H1 (cell line): ENCODE data around the gene TRMT10B. TPM values are rescaled to one million over a fixed set of nuclear protein-coding genes. Genes with fewer than 3 reads are reported as not detected.

ENCODE experiments used
- KDM4A ChIP-seq: IDR thresholded peaks from one replicate; pipeline ENCODE4 v1.7.1; 2012; ENCODE audit warnings: low read depth, mild to moderate bottlenecking, moderate library complexity, low read length, inconsistent platforms; ENCODE audit not compliant: severe bottlenecking
- POU5F1 ChIP-seq: IDR thresholded peaks from 2 replicates; pipeline ENCODE4 v1.6.1; 2011; ENCODE audit warnings: low read depth, mild to moderate bottlenecking, low read length, moderate library complexity
- RFX5 ChIP-seq: IDR thresholded peaks from 2 replicates; pipeline ENCODE4 v1.6.1; 2011; ENCODE audit warnings: low read depth, low read length, improper control_type of control experiment, borderline replicate concordance
- polyA plus RNA-seq, 7 experiments: library from polyadenylated mRNA; depleted of rRNA in 3 of 7; stranded (reverse) in 5 of 7; unstranded in 2 of 7; fragments of >200 nt in 5 of 7; fragments of 200-250 nt in 2 of 7; gene quantifications; 1 replicate in 5 of 7; 2 replicates in 1 of 7; 4 replicates in 1 of 7; pipeline versions ENCODE4 v1.2.1 to v1.2.3, GENCODE V29; 2011 to 2013; ENCODE audit warnings: missing spikeins in 2 of 7, mixed read lengths in 2 of 7
- total RNA-seq: library from RNA; stranded (reverse); fragmentation: NEBNext Ultra II Directional; extraction: Animal tissue kit (Norgen Biotek cat#: 25700); gene quantifications from 2 replicates; pipeline ENCODE4 v1.2.1, GENCODE V29; 2021

The TRMT10B gene
- total and polyA plus RNA-seq, 2 of the 8 experiments (the other 6 are each of a cell fraction or from before 2014, with no cell fraction given): 2.4 to 4.5 TPM

DNA sequence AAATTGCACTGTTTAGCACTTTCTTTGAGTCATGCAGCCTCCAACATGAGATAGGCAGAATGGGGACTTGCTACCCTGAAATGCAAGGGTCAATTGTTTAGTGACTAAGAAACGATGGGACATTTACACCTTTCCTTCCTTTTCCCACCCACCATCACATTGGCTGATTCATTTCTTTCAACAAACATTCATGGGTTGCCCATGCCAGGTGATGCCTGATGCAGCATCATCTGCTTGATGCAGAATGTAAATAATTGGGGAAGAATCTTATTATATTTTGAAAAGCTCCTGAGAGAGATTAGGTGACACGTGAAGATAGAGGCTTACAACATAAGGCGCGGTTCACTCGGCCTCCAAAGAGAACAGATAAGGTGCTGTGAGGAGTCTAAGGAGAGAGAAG lies 4.5 kb upstream of the TRMT10B start (continued):
- TF ChIP-seq RFX5 (no peak), POU5F1 (no peak), KDM4A (no peak)
